Measurements from ENCODE around the gene C22orf23. TPM values are rescaled to one million over a fixed set of nuclear protein-coding genes. Genes with fewer than 3 reads are reported as not detected.

The C22orf23 gene
- 0.25 and 1.5 TPM in 2 replicates for total RNA-seq (2012; rRNA removed)

DNA sequence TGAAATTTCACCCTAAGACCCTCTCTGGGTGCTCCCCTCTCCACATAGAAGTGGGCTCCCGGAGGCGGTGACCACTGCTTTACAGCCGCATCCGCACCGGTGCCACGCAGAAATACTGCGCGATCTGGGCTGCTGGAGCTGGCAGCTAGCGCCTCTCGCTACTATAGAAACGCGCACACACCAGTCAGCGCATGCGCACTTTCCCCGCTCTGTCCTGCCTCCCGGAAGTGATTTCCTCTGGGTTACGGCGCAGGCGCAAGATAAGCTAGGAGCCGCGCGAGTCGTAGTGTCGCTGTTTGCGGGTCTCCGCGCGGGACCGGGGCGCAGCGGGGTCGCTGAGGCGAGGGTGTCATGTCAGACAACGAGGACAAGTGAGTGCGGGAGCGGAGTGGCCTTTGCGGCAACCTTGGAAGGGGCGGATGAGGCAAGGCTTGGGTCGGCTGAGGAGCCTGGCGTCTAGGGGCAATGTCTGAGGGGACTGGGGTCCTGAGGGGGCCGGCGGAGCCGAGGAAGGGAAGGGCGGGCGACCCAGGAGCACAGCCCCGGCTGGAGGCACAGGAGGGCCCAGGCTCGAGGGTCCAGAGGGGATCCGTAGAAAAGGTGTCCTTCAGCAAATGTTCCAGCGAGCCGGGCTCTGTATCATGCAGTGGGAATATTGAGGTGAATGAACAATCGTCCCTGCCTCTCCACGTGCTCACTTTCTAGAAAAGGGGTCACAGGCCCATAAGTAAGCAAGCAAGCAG is at the start of gene C22orf23, which contains the start of gene POLR2F:
Gene C22orf23, minus strand, starts transcription at position 165 of the 743 bp plus-strand sequence. CDS start 452 bp downstream, outside the sequence.
Gene POLR2F, plus strand, starts transcription at position 263 of the 743 bp plus-strand sequence. Its CDS starts 89 bp downstream, at position 352.
- Histone ChIP-seq H3K27me3 (ENCODE audit: control insufficient read depth, insufficient read depth, low read length) (no peaks in the 10 kb centered on the region), H3K4me2 (ENCODE audit: low read length) (peak within 1 kb of the TSS; percentile 99), H3K9me3 (replicated peaks; ENCODE audit: low read length) (no peaks in the 10 kb centered on the region), H3K4me1 (ENCODE audit: control insufficient read depth, insufficient read depth, low read length) (peaks cover 15% of the 10 kb centered on the region), H3K9ac (ENCODE audit: low read depth, low read length) (peak within 1 kb of the TSS; percentile 96), H3K36me3 (ENCODE audit: insufficient read depth, low read length) (peaks cover 18% of the 10 kb centered on the region), H3K4me3 (ENCODE audit: low read length) (peak within 1 kb of the TSS; percentile 97)

DNA sequence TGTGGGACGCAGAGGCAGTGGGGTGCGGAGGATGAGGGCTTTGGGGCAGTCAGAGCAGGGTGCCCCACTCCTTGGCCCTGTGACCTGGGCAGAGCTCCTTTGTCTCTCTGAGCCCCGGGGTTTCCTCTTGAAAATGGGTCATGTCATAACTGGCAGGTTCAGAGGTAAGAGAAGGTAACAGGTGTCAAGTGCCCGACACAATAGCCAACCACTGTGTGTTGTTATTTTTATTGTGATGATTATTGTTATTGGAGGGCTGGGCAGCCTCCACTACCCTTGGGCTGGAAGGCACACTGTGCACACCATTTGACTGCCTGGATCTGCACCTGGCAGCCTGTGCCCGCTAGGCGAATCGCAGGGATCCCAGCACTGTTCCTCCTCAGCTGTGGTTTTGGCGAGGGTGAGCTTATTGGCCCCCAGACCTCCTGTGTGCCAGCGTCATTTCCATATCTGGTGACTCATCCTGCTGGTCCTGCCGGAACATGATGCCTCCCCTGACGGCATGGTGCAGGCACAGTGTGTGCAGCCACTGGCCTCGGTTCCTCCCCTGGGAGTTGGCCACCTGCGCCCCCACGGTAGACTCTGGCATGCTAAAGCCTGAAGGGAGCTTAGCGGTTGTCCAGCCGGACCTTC is 46.4 kb upstream of the C22orf23 start:
- no peak overlapping the region for H3K9ac ChIP-seq (ENCODE audit: low read depth, low read length)
- no peaks in the 10 kb centered on the region for H3K36me3 ChIP-seq (ENCODE audit: insufficient read depth, low read length)
- peaks cover 8% of the 10 kb centered on the region for H3K27me3 ChIP-seq (ENCODE audit: control insufficient read depth, insufficient read depth, low read length)
- peak overlapping the region; percentile 13 for H3K4me2 ChIP-seq (ENCODE audit: low read length)
- H3K4me3 ChIP-seq (ENCODE audit: low read length), result no peak overlapping the region
- no peaks in the 10 kb centered on the region for H3K9me3 ChIP-seq (replicated peaks; ENCODE audit: low read length)
- peaks cover 11% of the 10 kb centered on the region for H3K4me1 ChIP-seq (ENCODE audit: control insufficient read depth, insufficient read depth, low read length)

DNA sequence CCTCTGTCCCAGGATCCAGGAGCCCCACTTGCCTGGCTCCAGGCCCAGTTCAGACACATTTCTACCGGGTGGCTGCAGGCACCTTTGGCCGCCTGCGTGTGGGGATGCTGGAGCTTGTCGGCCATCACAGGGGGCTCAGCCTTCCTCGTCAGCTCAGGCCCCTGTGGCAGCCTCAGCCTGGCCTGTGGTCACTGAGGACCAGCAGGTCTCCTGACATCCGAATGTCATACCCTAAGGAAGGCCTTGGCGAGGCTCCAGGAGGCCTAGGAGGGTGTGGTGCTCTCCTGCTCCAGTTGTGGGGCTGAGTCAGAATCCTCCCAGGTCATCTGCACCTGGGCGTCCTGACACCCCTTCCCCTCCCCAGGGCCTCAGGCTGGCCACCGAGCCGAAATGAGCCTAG is 45.8 kb upstream of the C22orf23 start:
- H3K4me2 ChIP-seq (ENCODE audit: low read length), result no peak overlapping the region
- no peak overlapping the region for H3K9ac ChIP-seq (ENCODE audit: low read depth, low read length)
- H3K9me3 ChIP-seq (replicated peaks; ENCODE audit: low read length), result no peaks in the 10 kb centered on the region
- no peak overlapping the region for H3K4me3 ChIP-seq (ENCODE audit: low read length)
- peaks cover 8% of the 10 kb centered on the region for H3K27me3 ChIP-seq (ENCODE audit: control insufficient read depth, insufficient read depth, low read length)
- H3K4me1 ChIP-seq (ENCODE audit: control insufficient read depth, insufficient read depth, low read length), result peaks cover 11% of the 10 kb centered on the region
- no peaks in the 10 kb centered on the region for H3K36me3 ChIP-seq (ENCODE audit: insufficient read depth, low read length)

DNA sequence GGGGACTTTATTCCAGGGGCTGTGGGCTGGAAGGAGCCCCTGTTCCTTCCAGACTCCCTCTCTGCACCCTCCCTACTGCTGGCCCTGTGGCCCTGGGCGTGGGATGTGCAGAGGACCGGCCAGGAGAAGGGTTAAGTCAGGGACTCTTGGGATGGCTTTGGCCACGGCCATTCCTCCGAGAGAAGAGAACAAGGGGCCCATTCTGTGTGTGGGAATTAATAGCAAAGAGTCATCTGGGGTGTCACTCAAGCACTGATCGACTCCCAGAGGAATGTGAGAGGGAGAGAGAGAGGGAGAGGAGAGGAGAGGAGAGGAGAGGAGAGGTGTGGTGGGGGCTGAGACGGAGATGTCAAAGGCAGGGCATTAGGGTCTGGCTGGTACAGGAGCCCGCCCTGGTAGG is 45.1 kb upstream of the C22orf23 start:
- Histone ChIP-seq H3K9ac (ENCODE audit: low read depth, low read length) (no peak overlapping the region), H3K4me2 (ENCODE audit: low read length) (no peak overlapping the region), H3K36me3 (ENCODE audit: insufficient read depth, low read length) (no peaks in the 10 kb centered on the region), H3K27me3 (ENCODE audit: control insufficient read depth, insufficient read depth, low read length) (peaks cover 8% of the 10 kb centered on the region), H3K4me3 (ENCODE audit: low read length) (no peak overlapping the region), H3K9me3 (replicated peaks; ENCODE audit: low read length) (no peaks in the 10 kb centered on the region), H3K4me1 (ENCODE audit: control insufficient read depth, insufficient read depth, low read length) (peaks cover 11% of the 10 kb centered on the region)

DNA sequence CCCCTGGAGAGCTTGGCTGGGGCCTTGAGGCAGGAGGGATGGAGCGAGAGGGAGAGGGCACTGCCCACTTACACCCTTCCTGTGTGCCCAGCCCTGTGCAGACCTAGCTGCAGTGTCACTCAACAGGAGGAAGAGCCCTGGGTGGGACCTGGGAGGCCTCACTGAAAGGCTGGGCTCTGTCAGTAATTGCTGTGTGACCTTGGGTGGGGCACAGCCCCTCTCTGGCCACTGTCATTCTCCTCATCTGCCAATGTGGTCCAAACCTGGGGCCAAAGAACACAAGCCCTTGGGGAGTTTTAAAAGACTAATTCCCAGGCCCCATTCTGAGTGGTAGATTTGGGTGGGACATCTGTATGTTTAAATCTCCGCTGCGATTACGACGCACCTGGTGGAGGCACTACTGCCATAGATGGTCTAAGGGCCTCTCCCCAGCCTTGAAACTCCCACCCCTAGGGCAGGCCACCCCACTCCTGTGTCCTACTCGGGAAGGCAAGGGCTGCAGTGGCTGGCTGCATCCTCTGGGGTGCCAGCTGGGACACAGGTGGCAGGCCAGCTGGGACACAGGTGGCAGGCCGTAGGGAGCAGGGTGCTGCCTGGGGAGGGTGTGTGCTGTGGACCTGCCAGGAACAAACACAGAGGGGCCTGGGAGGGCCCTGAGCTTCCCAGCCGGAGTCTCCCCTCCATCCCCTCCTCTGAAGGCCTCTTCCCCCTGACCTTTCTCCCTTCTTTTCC is 43.3 kb upstream of the C22orf23 start:
- Histone ChIP-seq H3K36me3 (ENCODE audit: insufficient read depth, low read length) (no peaks in the 10 kb centered on the region), H3K4me3 (ENCODE audit: low read length) (no peak overlapping the region), H3K27me3 (ENCODE audit: control insufficient read depth, insufficient read depth, low read length) (peaks cover 8% of the 10 kb centered on the region), H3K9me3 (replicated peaks; ENCODE audit: low read length) (no peaks in the 10 kb centered on the region), H3K9ac (ENCODE audit: low read depth, low read length) (no peak overlapping the region), H3K4me2 (ENCODE audit: low read length) (no peak overlapping the region), H3K4me1 (ENCODE audit: control insufficient read depth, insufficient read depth, low read length) (peaks cover 11% of the 10 kb centered on the region)

DNA sequence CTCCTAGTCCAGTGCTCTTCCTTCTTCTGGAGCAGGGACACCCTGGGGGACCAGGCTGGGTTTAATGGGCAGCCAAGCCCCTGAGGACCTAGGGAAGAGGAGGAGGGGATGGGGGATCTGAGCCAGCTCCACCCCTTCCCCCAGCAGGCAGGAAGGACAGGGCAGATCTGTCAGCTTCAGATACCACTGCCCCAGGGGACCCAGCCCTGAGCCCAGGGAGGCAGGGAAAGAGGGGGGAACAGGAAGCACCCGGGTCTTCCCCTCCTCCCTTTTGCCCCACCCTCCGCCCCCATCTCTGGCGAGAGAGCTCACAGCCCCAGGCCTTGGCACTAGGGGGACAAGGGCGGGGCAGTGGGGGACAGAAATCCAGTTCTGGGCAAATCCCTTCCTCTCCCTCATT is 42.7 kb upstream of the C22orf23 start:
- Histone ChIP-seq H3K9ac (ENCODE audit: low read depth, low read length) (no peak overlapping the region), H3K4me3 (ENCODE audit: low read length) (no peak overlapping the region), H3K9me3 (replicated peaks; ENCODE audit: low read length) (no peaks in the 10 kb centered on the region), H3K4me1 (ENCODE audit: control insufficient read depth, insufficient read depth, low read length) (peaks cover 11% of the 10 kb centered on the region), H3K36me3 (ENCODE audit: insufficient read depth, low read length) (no peaks in the 10 kb centered on the region), H3K27me3 (ENCODE audit: control insufficient read depth, insufficient read depth, low read length) (peaks cover 8% of the 10 kb centered on the region), H3K4me2 (ENCODE audit: low read length) (no peak overlapping the region)

DNA sequence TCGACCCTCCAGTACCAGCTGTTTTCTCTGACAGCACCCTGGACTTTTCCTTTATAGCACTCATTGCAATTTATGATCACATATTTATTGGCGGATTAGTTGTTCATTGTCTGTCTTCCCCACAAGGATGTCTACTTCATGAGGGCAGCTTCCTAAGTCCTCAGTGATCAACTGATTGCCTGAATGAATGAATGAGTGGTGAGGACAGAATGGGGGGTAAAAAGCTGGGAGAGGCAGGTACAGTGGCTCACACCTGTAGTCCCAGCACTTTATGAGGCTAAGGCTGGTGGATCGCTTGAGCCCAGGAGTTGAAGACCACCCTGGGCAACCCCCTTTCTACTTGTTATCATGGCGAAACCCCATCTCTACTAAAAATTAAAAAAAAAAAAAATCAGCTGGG is 42.1 kb upstream of the C22orf23 start:
- Histone ChIP-seq H3K36me3 (ENCODE audit: insufficient read depth, low read length) (no peaks in the 10 kb centered on the region), H3K4me2 (ENCODE audit: low read length) (no peak overlapping the region), H3K9me3 (replicated peaks; ENCODE audit: low read length) (no peaks in the 10 kb centered on the region), H3K4me1 (ENCODE audit: control insufficient read depth, insufficient read depth, low read length) (peaks cover 11% of the 10 kb centered on the region), H3K27me3 (ENCODE audit: control insufficient read depth, insufficient read depth, low read length) (peaks cover 4% of the 10 kb centered on the region), H3K4me3 (ENCODE audit: low read length) (no peak overlapping the region), H3K9ac (ENCODE audit: low read depth, low read length) (no peak overlapping the region)

DNA sequence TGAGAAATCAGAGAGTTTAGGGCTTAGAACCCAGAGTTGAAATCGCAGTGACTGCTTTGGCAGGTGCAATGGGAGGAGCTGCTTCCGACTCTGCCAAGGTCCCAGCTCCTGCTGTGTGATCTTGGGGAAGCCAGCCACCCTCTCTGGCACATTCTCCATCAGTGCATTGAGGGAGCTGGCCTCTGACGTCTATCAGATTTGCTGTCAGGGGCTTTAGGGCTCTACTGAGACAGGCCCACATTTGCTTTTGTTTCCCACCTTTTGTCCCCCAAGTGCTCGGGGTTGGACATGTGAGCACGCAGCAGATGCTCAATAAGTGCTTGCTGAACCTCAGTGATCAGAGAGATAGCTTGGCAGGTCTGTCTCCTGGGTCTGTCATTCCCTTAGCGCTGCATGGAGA is 41.6 kb upstream of the C22orf23 start:
- peaks cover 8% of the 10 kb centered on the region for H3K4me1 ChIP-seq (ENCODE audit: control insufficient read depth, insufficient read depth, low read length)
- no peak overlapping the region for H3K4me2 ChIP-seq (ENCODE audit: low read length)
- no peaks in the 10 kb centered on the region for H3K9me3 ChIP-seq (replicated peaks; ENCODE audit: low read length)
- H3K4me3 ChIP-seq (ENCODE audit: low read length), result no peak overlapping the region
- H3K36me3 ChIP-seq (ENCODE audit: insufficient read depth, low read length), result no peaks in the 10 kb centered on the region
- H3K27me3 ChIP-seq (ENCODE audit: control insufficient read depth, insufficient read depth, low read length), result peaks cover 4% of the 10 kb centered on the region
- no peak overlapping the region for H3K9ac ChIP-seq (ENCODE audit: low read depth, low read length)

DNA sequence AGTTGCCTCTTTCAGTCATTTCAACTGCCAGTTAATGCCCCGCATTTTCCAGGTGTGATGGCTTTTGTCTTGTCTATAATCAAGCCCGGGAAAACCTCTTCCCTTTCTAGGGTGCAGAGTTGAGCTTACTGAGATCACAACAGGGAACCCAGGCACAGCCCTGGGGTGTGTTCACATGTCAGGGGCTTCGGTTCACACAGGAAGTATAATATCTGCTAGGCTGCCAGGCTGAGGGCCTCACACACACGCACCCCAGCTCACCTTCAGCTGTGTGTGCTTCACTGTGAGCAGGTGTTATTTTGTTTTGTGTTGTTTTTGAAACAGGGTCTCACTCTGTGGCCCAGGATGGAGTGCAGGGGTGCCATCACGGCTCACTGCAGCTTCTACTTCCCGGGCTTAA is 40.6 kb upstream of the C22orf23 start:
- H3K27me3 ChIP-seq (ENCODE audit: control insufficient read depth, insufficient read depth, low read length), result peaks cover 4% of the 10 kb centered on the region
- H3K9me3 ChIP-seq (replicated peaks; ENCODE audit: low read length), result no peaks in the 10 kb centered on the region
- no peak overlapping the region for H3K9ac ChIP-seq (ENCODE audit: low read depth, low read length)
- no peak overlapping the region for H3K4me3 ChIP-seq (ENCODE audit: low read length)
- no peaks in the 10 kb centered on the region for H3K4me1 ChIP-seq (ENCODE audit: control insufficient read depth, insufficient read depth, low read length)
- H3K36me3 ChIP-seq (ENCODE audit: insufficient read depth, low read length), result no peaks in the 10 kb centered on the region
- H3K4me2 ChIP-seq (ENCODE audit: low read length), result no peak overlapping the region

DNA sequence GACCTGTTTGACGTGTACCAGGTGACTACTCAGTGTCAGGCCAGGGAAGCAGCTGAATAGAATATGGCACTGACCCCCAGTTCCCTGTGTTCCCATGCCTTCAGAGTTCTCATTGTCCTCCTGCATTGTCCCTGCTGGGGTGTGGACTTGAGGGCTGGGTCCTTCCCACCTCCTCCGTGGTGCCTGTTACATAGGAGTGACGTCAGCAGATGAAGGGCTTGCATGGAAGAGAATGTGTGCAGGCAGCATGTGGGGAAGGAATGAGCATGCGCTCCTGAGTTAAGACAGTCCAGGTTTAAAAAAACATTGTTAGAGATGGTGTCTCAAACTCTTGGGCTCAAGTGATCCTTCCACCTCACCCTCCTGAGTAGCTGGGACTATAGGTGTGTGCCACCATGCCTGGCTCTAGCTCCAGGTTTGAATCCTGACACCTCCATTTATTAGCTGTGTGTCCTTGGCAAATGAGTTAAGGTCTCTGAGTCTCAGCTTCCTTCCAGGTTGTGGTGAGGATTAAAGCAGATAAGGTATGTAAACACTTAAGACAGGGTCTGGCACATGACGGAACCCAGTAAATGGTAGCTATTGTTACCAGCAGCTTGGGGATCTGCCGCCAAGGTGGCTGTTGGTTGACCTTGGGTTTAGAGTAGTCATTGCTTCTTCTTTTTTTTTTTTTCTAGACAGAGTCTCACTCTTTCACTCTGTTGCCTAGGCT is 38.5 kb upstream of the C22orf23 start:
- Histone ChIP-seq H3K4me2 (ENCODE audit: low read length) (no peak overlapping the region), H3K4me3 (ENCODE audit: low read length) (no peak overlapping the region), H3K9ac (ENCODE audit: low read depth, low read length) (no peak overlapping the region), H3K4me1 (ENCODE audit: control insufficient read depth, insufficient read depth, low read length) (no peaks in the 10 kb centered on the region), H3K36me3 (ENCODE audit: insufficient read depth, low read length) (no peaks in the 10 kb centered on the region), H3K9me3 (replicated peaks; ENCODE audit: low read length) (no peaks in the 10 kb centered on the region), H3K27me3 (ENCODE audit: control insufficient read depth, insufficient read depth, low read length) (no peaks in the 10 kb centered on the region)

DNA sequence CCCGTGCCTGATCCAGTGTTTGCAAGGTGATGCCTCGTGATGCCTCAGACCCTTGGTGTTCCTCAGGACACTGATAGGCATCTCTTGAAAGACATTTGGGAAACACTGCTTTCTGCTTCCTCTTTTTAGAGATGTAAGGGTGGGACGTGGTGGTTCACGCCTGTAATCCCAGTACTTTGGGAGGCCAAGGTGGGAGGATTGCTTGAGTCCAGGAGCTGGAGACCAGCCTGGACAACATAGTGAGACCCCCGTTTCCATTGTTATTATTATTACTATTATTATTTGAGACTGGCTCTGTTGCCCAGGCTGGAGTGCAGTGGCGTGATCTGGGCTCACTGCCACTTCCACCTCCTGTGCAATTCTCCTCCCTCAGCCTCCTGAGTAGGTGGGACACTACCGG is 37.5 kb upstream of the C22orf23 start:
- H3K4me1 ChIP-seq (ENCODE audit: control insufficient read depth, insufficient read depth, low read length), result no peaks in the 10 kb centered on the region
- H3K4me3 ChIP-seq (ENCODE audit: low read length), result no peak overlapping the region
- no peaks in the 10 kb centered on the region for H3K9me3 ChIP-seq (replicated peaks; ENCODE audit: low read length)
- H3K36me3 ChIP-seq (ENCODE audit: insufficient read depth, low read length), result no peaks in the 10 kb centered on the region
- no peak overlapping the region for H3K9ac ChIP-seq (ENCODE audit: low read depth, low read length)
- H3K27me3 ChIP-seq (ENCODE audit: control insufficient read depth, insufficient read depth, low read length), result no peaks in the 10 kb centered on the region
- H3K4me2 ChIP-seq (ENCODE audit: low read length), result no peak overlapping the region
